Heart right ventricle (tissue), 16 donors: ENCODE measurements around the gene SLC29A3. TPM values are rescaled to one million over a fixed set of nuclear protein-coding genes. Genes with fewer than 3 reads are reported as not detected.
A peak's percentile ranks its signal among the peaks of the same experiment; 100 is the strongest.

Experiments used
- ATAC-seq, 8 donors: fragments of 200-7000 bp; cut with Tn5 transposase; one replicate each; pipeline ENCODE4 v1.9.1; 2020; ENCODE audit warnings: mild to moderate bottlenecking in 8 of 8, moderate library complexity in 8 of 8, moderate number of reproducible peaks in 1 of 8
- DNase-seq, 2 donors: peaks; one replicate each; pipeline ENCODE4 v3.0.0-alpha.2; 2020
- H3K27ac ChIP-seq, 10 donors: fragments of 200-600 bp; sonication (generic) in 2 of 10; one replicate each; pipeline versions ENCODE4 v1.5.0 to v1.8.0; 2020 to 2022; ENCODE audit warnings: mild to moderate bottlenecking in 3 of 10
- H3K27me3 ChIP-seq, 7 donors: fragments of 200-600 bp; one replicate each; pipeline ENCODE4 v1.8.0; 2021 to 2022; ENCODE audit warnings: mild to moderate bottlenecking in 2 of 7
- H3K36me3 ChIP-seq, 9 donors: fragments of 200-600 bp; sonication (generic) in 1 of 9; one replicate each; pipeline versions ENCODE4 v1.5.0 to v1.8.0; 2020 to 2022; ENCODE audit warnings: mild to moderate bottlenecking in 2 of 9
- H3K4me1 ChIP-seq, 9 donors: fragments of 200-600 bp; sonication (generic) in 1 of 9; one replicate each; pipeline versions ENCODE4 v1.5.0 to v1.8.0; 2020 to 2022; ENCODE audit warnings: mild to moderate bottlenecking in 4 of 9
- H3K4me3 ChIP-seq, 10 donors: fragments of 200-600 bp; sonication (generic) in 2 of 10; one replicate each; pipeline versions ENCODE4 v1.5.0 to v1.8.0; 2020 to 2022; ENCODE audit warnings: mild to moderate bottlenecking in 7 of 10, moderate library complexity in 2 of 10
- H3K9me3 ChIP-seq, 11 donors: fragments of 200-600 bp in 10 of 11; sonication (generic) in 2 of 11; one replicate each; pipeline versions ENCODE4 v1.5.0 to v1.8.0; 2013 to 2022; ENCODE audit warnings: mild to moderate bottlenecking in 2 of 11, control low read depth in 1 of 11, moderate library complexity in 1 of 11
- CTCF ChIP-seq, 9 donors: fragments of 200-600 bp; sonication (generic) in 2 of 9; IDR thresholded peaks; one replicate each; pipeline versions ENCODE4 v1.5.0 to v1.8.0; 2021 to 2022; ENCODE audit warnings: antibody characterized with exemption in 9 of 9, mild to moderate bottlenecking in 5 of 9, moderate library complexity in 1 of 9
- WGBS, 2 donors: extraction: QIAGEN DNeasy Blood & Tissue Kit; methylation state at CpG; one replicate each; pipeline ENCODE4 v1.1.7; 2013; ENCODE audit warnings: inconsistent platforms in 1 of 2; 5-methylcytosine and 5-hydroxymethylcytosine counted together
- intact Hi-C, 10 donors: fragments of 100-400 bp; cut with DNase I; formaldehyde crosslinking; loops; one replicate each; pipeline versions ENCODE4 v1.11.1 to v1.14.2; 2022
- polyA plus RNA-seq, 2 donors: library from polyadenylated mRNA; stranded (reverse); fragments of 200-250 nt; gene quantifications; one replicate each; pipeline ENCODE4 v1.2.3, GENCODE V29; 2013
- total RNA-seq, 10 donors: library from RNA; stranded (reverse); fragmentation: NEBNext Ultra II Directional in 3 of 10; extraction: Animal tissue kit (Norgen Biotek cat#: 25700) in 3 of 10; gene quantifications; one replicate each; pipeline versions ENCODE4 v1.2.1 to v1.2.4, GENCODE V29; 2021 to 2023
- donor health status: Arrhythmogenic right ventricular cardiomyopathy.
- donor health status: ischemic (EF 13 %, LVEDD 7.1; RV severe dilation, severe dysfunction).
- donor health status: healthy with polysubstance abuse.
- donor health status: DM: no; HTN: yes; CAD: no.
- donor health status: DM: no; HTN: no; CAD: no.
- donor health status: ischemic (EF 25% LVEDD 6.9; RV normal size, moderate dysfunction).
- donor health status: ischemic (EF 25% LVEDD 5.7; RV mildly dilated, moderate dysfunction).
- donor health status: healthy.
- donor health status: DM: yes; HTN: yes; CAD: no.
- donor health status: Ischemic cardiomyopathy.
- donor health status: ischemic (EF 35%, LVEDD 5.7; RV mildly dilated, moderate dysfunction).
- donor health status: nonischemic (EF 11% LVEDD 7.7; RV severe dilation, severe dysfunction).
- donor health status: DM: yes; HTN: yes; CAD: no.
- donor health status: PGD.
- donor health status: ischemic (EF 29% LVEDD 5.4; RV normal size, mild dysfunction).
- donor health status: nonischemic (EF 23%, LVEDD 6.1; RV moderate dilation, normal function).

SLC29A3 gene
- total and polyA plus RNA-seq, 12 donors, result 0.89 to 3.5 (median 1.2) TPM

GRCh38 chr10:71309919-71310318, 9.1 kb upstream of the SLC29A3 start:
- H3K9me3 ChIP-seq, result no peaks in the 10 kb centered on the region
- 56 to 68% methylated on average over 3 of the region's 3 CpGs for WGBS, 2 donors
- ATAC-seq (no peak), DNase-seq (no peak)
- peaks cover 0 to 35% (median 19%) of the 10 kb centered on the region in 9 donors for H3K4me1 ChIP-seq
- no peaks in the 10 kb centered on the region for H3K27me3 ChIP-seq
- peaks cover 0 to 3% (median 0%) of the 10 kb centered on the region in 9 donors for H3K36me3 ChIP-seq
- no peak overlapping the region for H3K27ac ChIP-seq
- intact Hi-C loops, result loop anchor here in 8 of 10 donors (5.0 to 10.0 kb wide), 12 partner anchors 72 to 585 kb away; no protein-coding TSS in a partner anchor
- TF ChIP-seq CTCF (IDR thresholded peaks at IDR 0.05), result no peak
- H3K4me3 ChIP-seq, result no peak overlapping the region

- 91% methylated on average over 1 of the region's 1 CpG for WGBS, 2 donors
- Histone ChIP-seq H3K9me3 (no peaks in the 10 kb centered on the region), H3K27ac (no peak overlapping the region), H3K4me1 (peaks cover 0 to 41% (median 19%) of the 10 kb centered on the region in 9 donors), H3K27me3 (no peaks in the 10 kb centered on the region), H3K4me3 (no peak overlapping the region), H3K36me3 (no peaks in the 10 kb centered on the region)
- intact Hi-C loops, result loop anchor here in 8 of 10 donors (5.0 to 10.0 kb wide), 12 partner anchors 70 to 583 kb away; no protein-coding TSS in a partner anchor
- ATAC-seq (no peak), DNase-seq (no peak)
- TF ChIP-seq CTCF (IDR thresholded peaks at IDR 0.05), result no peak
Observed at GRCh38 chr10:71312220-71312619, 6.8 kb upstream of the SLC29A3 start.

GRCh38 chr10:71312811-71313789, 6.0 kb upstream of the SLC29A3 start:
- intact Hi-C loops, result loop anchor here in 8 of 10 donors (5.0 to 10.0 kb wide), 12 partner anchors 69 to 582 kb away; no protein-coding TSS in a partner anchor
- H3K9me3 ChIP-seq, result no peaks in the 10 kb centered on the region
- DNase-seq, result peak in 1 of 2 donors; percentile 58
- peaks cover 0 to 39% (median 19%) of the 10 kb centered on the region in 9 donors for H3K4me1 ChIP-seq
- WGBS, 2 donors, result 39 to 42% methylated on average over 19 of the region's 19 CpGs
- no peak for TF ChIP-seq CTCF (IDR thresholded peaks at IDR 0.05)
- H3K36me3 ChIP-seq, result no peaks in the 10 kb centered on the region
- no peaks in the 10 kb centered on the region for H3K27me3 ChIP-seq
- peak overlapping the region in 2 of 10 donors; percentile 36 to 40 for H3K27ac ChIP-seq
- peak overlapping the region in 3 of 10 donors; percentile 0 to 23 (median 15) for H3K4me3 ChIP-seq
- ATAC-seq, result peak; percentile 46 to 75 (median 65)

DNA sequence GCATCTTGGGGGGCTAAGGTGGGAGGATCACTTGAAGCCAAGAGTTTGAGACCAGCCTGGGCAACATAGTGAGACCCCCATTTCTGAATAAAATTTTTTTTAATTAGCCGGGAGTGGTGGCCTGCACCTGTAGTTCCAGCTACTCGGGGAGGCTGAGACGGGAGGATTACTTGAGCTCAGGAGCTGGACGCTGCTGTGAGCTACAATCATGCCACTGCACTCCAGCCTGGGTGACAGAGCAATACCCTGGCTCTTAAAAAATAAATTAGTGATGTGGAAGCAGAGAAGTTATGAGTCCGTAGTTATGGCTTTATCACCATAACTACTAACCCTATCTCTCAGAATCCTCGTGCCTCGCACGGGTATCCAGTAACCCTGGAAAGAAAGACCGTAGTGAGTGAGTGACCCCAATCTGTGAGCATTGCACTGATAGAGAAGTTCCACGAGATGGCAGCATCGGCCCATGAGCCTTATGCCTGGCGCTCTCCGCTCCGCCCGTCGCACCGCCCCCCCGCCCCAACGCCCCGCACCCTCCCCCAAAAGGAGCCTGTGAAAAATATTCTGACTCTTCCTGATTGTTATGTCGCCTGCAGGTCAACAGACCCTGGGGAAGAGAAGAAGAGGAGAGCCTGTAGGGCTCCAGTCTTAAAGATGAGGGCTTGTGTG, 4.9 kb upstream of the SLC29A3 start:
- intact Hi-C loops, result loop anchor here in 8 of 10 donors (2.0 to 10.0 kb wide), 13 partner anchors 63 to 581 kb away; no protein-coding TSS in a partner anchor
- DNase-seq (peak; percentile 48 to 51), ATAC-seq (peak in 7 of 8 donors; percentile 48 to 77 (median 63))
- H3K4me1 ChIP-seq, result peaks cover 3 to 35% (median 25%) of the 10 kb centered on the region in 9 donors
- no peaks in the 10 kb centered on the region for H3K36me3 ChIP-seq
- TF ChIP-seq CTCF (IDR thresholded peaks at IDR 0.05), result peak; percentile 75 to 92 (median 89)
- peak overlapping the region in 1 of 10 donors; percentile 36 for H3K27ac ChIP-seq
- peak overlapping the region in 3 of 10 donors; percentile 12 to 24 (median 17) for H3K4me3 ChIP-seq
- no peaks in the 10 kb centered on the region for H3K9me3 ChIP-seq
- no peaks in the 10 kb centered on the region for H3K27me3 ChIP-seq
- 6% methylated on average over 21 of the region's 21 CpGs for WGBS, 2 donors
